SK-N-SH (cell line): Measurements from ENCODE around the gene TOR1AIP1. TPM values are rescaled to one million over a fixed set of nuclear protein-coding genes. Genes with fewer than 3 reads are reported as not detected.

Experiments
- CTCF ChIA-PET: fragments of 300-600, 350-600 bp; formaldehyde crosslinking; extraction: SDS; loops from one replicate; lab custom pipeline; 2021; lab: Yijun Ruan, JAX
- POLR2A ChIA-PET: fragments of 350-600 bp; sonication (Branson Sonifier 250); formaldehyde crosslinking; extraction: SDS; loops from one replicate; lab custom pipeline; 2020; ENCODE audit warnings: antibody characterized with exemption, inconsistent platforms; lab: Yijun Ruan, JAX
- DNase-seq: peaks from one replicate; pipeline ENCODE4 v3.0.0; 2012
- H2AFZ ChIP-seq: fragments of 200-600 bp; sonication (generic); 2 replicates; pipeline ENCODE4 v1.8.1; 2016; ENCODE audit warnings: antibody characterized with exemption, mild to moderate bottlenecking, low read depth
- H3F3A ChIP-seq: fragments of 200-600 bp; sonication (generic); replicated peaks from 2 replicates; pipeline ENCODE3; 2016; ENCODE audit warnings: antibody characterized with exemption, mild to moderate bottlenecking; ENCODE audit not compliant: insufficient read depth
- H3K27ac ChIP-seq, 2 experiments: fragments of 200-500 bp in 1 of 2; fragments of 200-600 bp in 1 of 2; sonication (Bioruptor generic) in 1 of 2; sonication (generic), shearing (Covaris generic) in 1 of 2; 2 replicates each; pipeline versions ENCODE4 v1.5.1 to v1.6.1; 2014 to 2016; ENCODE audit warnings: low read depth in 2 of 2, inconsistent platforms in 1 of 2, low read length in 1 of 2, mild to moderate bottlenecking in 1 of 2, mixed read lengths in 1 of 2
- H3K27me3 ChIP-seq: fragments of 200-600 bp; sonication (generic), shearing (Covaris generic); 2 replicates; pipeline ENCODE4 v1.6.1; 2016; ENCODE audit warnings: mixed run types; ENCODE audit not compliant: insufficient read depth
- H3K36me3 ChIP-seq, 2 experiments: fragments of 200-500 bp in 1 of 2; fragments of 200-600 bp in 1 of 2; sonication (Bioruptor generic) in 1 of 2; sonication (generic) in 1 of 2; replicated peaks in 1 of 2; 2 replicates each; pipeline versions ENCODE3 to v1.5.1; 2014 to 2016; ENCODE audit warnings: low read length in 1 of 2, mild to moderate bottlenecking in 1 of 2; ENCODE audit not compliant: insufficient read depth in 2 of 2, control insufficient read depth in 1 of 2
- H3K4me1 ChIP-seq, 2 experiments: fragments of 200-500 bp in 1 of 2; fragments of 200-600 bp in 1 of 2; sonication (Bioruptor generic) in 1 of 2; sonication (generic), shearing (Covaris generic) in 1 of 2; 2 replicates each; pipeline versions ENCODE4 v1.5.1 to v1.6.1; 2014 to 2016; ENCODE audit warnings: low read depth in 1 of 2, low read length in 1 of 2, mixed run types in 1 of 2; ENCODE audit not compliant: insufficient read depth in 2 of 2, control insufficient read depth in 1 of 2
- H3K4me2 ChIP-seq: fragments of 200-600 bp; sonication (generic), shearing (Covaris generic); 2 replicates; pipeline ENCODE4 v1.6.1; 2017; ENCODE audit warnings: mixed run types
- H3K4me3 ChIP-seq, 2 experiments: fragments of 200-500 bp in 1 of 2; fragments of 200-600 bp in 1 of 2; sonication (Bioruptor generic) in 1 of 2; sonication (generic), shearing (Covaris generic) in 1 of 2; 2 replicates each; pipeline versions ENCODE4 v1.5.1 to v1.8.1; 2014 to 2016; ENCODE audit warnings: low read depth in 2 of 2, inconsistent platforms in 1 of 2, low read length in 1 of 2, mild to moderate bottlenecking in 1 of 2, mixed read lengths in 1 of 2, moderate library complexity in 1 of 2
- H3K79me2 ChIP-seq: fragments of 200-600 bp; sonication (generic); 2 replicates; pipeline ENCODE4 v1.8.1; 2017; ENCODE audit warnings: mild to moderate bottlenecking; ENCODE audit not compliant: insufficient read depth
- H3K9ac ChIP-seq: fragments of 200-600 bp; sonication (generic); 2 replicates; pipeline ENCODE4 v1.6.1; 2017; ENCODE audit warnings: mixed run types
- H3K9me2 ChIP-seq: fragments of 200-600 bp; sonication (generic); 2 replicates; pipeline ENCODE4 v1.6.1; 2017; ENCODE audit warnings: mixed run types
- H3K9me3 ChIP-seq: fragments of 200-600 bp; sonication (generic); 2 replicates; pipeline ENCODE4 v1.6.1; 2017; ENCODE audit warnings: mixed run types, mild to moderate bottlenecking, moderate library complexity
- H4K20me1 ChIP-seq: fragments of 200-600 bp; sonication (generic); 2 replicates; pipeline ENCODE4 v1.6.1; 2017; ENCODE audit warnings: mild to moderate bottlenecking, mixed run types; ENCODE audit not compliant: insufficient read depth
- CHD2 ChIP-seq: fragments of 150-350 bp; IDR thresholded peaks from 2 replicates; pipeline ENCODE4 v1.6.1; 2018; ENCODE audit warnings: low read length; ENCODE audit not compliant: partially characterized antibody
- ELF1 ChIP-seq: IDR thresholded peaks from 2 replicates; pipeline ENCODE4 v1.4.0; 2012
- EP300 ChIP-seq, 2 experiments: IDR thresholded peaks; 2 replicates each; pipeline versions ENCODE4 v1.4.0 to v1.6.1; 2012; ENCODE audit warnings: borderline replicate concordance in 1 of 2, low read depth in 1 of 2, low read length in 1 of 2
- EZH2phosphoT487 ChIP-seq: fragments of 200-600 bp; sonication (generic); IDR thresholded peaks from 2 replicates; pipeline ENCODE4 v1.6.1; 2017; ENCODE audit warnings: low read depth, mixed run types, mild to moderate bottlenecking, antibody characterized with exemption, moderate library complexity, borderline replicate concordance
- FOSL2 ChIP-seq: IDR thresholded peaks from 2 replicates; pipeline ENCODE4 v1.4.0; 2012; ENCODE audit warnings: low read depth, mild to moderate bottlenecking, moderate library complexity, borderline replicate concordance
- FOXJ3 ChIP-seq: sonication (generic); formaldehyde crosslinking; IDR thresholded peaks from 2 replicates; pipeline ENCODE4 v1.5.1; 2020; ENCODE audit warnings: mild to moderate bottlenecking, missing genetic modification reagents
- FOXM1 ChIP-seq: IDR thresholded peaks from 2 replicates; pipeline ENCODE4 v1.4.0; 2012; ENCODE audit warnings: low read depth, mild to moderate bottlenecking
- JUND ChIP-seq: IDR thresholded peaks from 2 replicates; pipeline ENCODE4 v1.4.0; 2012
- MAX ChIP-seq: IDR thresholded peaks from 2 replicates; pipeline ENCODE4 v1.4.0; 2012; ENCODE audit warnings: low read depth
- NFIC ChIP-seq: IDR thresholded peaks from 2 replicates; pipeline ENCODE4 v1.4.0; 2012; ENCODE audit warnings: borderline replicate concordance
- POLR2AphosphoS5 ChIP-seq: IDR thresholded peaks from 2 replicates; pipeline ENCODE4 v1.6.1; 2012; ENCODE audit warnings: low read depth, low read length
- RCOR1 ChIP-seq: fragments of 150-350 bp; IDR thresholded peaks from 2 replicates; pipeline ENCODE4 v1.6.1; 2017; ENCODE audit warnings: antibody characterized with exemption, low read length
- REST ChIP-seq: IDR thresholded peaks from 2 replicates; pipeline ENCODE4 v1.6.1; 2012; ENCODE audit warnings: mild to moderate bottlenecking, low read depth, low read length, moderate library complexity
- RFX5 ChIP-seq: IDR thresholded peaks from 2 replicates; pipeline ENCODE4 v1.6.1; 2012; ENCODE audit warnings: mild to moderate bottlenecking, improper control_type of control experiment, low read length
- RXRA ChIP-seq: IDR thresholded peaks from 2 replicates; pipeline ENCODE4 v1.4.0; 2012; ENCODE audit warnings: low read depth, mild to moderate bottlenecking, borderline replicate concordance
- SMC3 ChIP-seq: IDR thresholded peaks from 2 replicates; pipeline ENCODE4 v1.6.1; 2012; ENCODE audit warnings: low read depth, low read length, improper control_type of control experiment
- TEAD4 ChIP-seq: IDR thresholded peaks from 2 replicates; pipeline ENCODE4 v1.4.0; 2012; ENCODE audit warnings: mild to moderate bottlenecking, borderline replicate concordance; ENCODE audit not compliant: insufficient read depth
- WGBS: methylation state at CpG from one replicate; pipeline ENCODE4 v1.1.6; 2017; ENCODE audit warnings: low lambda C conversion rate; 5-methylcytosine and 5-hydroxymethylcytosine counted together
- polyA plus RNA-seq, 3 experiments: library from polyadenylated mRNA; depleted of rRNA; stranded (reverse); fragments of >200 nt; gene quantifications; 2 replicates each; pipeline ENCODE4 v1.2.3, GENCODE V29; 2012
- TF ChIP-seq, protein P1 (sequence below): fragments of 150-350 bp; IDR thresholded peaks from 2 replicates; pipeline ENCODE4 v1.6.1; 2016; ENCODE audit warnings: mild to moderate bottlenecking, low read depth, low read length
- TF ChIP-seq, protein P2 (sequence below): IDR thresholded peaks from 2 replicates; pipeline ENCODE4; 2012
- TF ChIP-seq, protein P3 (sequence below): fragments of 150-350 bp; IDR thresholded peaks from 2 replicates; pipeline ENCODE4 v1.6.1; 2017; ENCODE audit warnings: antibody characterized with exemption, low read length, low read depth, borderline replicate concordance

TOR1AIP1 gene
- polyA plus RNA-seq, 1 of the 3 experiments (the other 2 are of a cell fraction): 11.8 TPM

DNA sequence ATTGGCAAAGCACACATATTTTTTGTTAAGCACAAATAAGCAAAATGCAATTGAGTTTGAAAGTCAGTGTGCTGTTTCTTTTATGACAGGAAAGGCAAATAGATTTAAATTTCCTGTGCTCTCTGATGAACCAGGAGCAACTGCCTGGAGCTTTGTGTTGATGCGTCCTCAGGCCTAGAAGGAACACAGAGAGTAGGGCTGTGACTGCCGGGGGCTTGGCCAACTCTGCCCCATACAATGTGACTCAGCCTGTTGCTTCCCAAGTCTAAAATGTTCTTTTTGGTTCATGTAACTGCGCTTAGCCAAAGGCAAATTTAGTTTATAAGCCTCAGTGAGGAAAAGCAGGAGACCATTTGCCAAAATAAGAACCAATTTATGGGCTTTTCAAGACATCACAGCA lies 42.0 kb upstream of the TOR1AIP1 start:
- no peak overlapping the region for H3K4me3 ChIP-seq
- TF ChIP-seq NFIC (no peak), MAX (no peak), JUND (no peak), CHD2 (no peak), SMC3 (no peak), FOXJ3 (no peak), EP300 (IDR thresholded peaks at IDR 0.05; ENCODE audit: borderline replicate concordance in 1 of 2, low read depth in 1 of 2, low read length in 1 of 2) (no peak), EZH2phosphoT487 (no peak), RXRA (no peak), FOSL2 (no peak), RFX5 (no peak), REST (no peak), POLR2AphosphoS5 (no peak), TEAD4 (no peak), FOXM1 (no peak), ELF1 (no peak), RCOR1 (no peak)
- TF ChIP-seq, protein P1, sequence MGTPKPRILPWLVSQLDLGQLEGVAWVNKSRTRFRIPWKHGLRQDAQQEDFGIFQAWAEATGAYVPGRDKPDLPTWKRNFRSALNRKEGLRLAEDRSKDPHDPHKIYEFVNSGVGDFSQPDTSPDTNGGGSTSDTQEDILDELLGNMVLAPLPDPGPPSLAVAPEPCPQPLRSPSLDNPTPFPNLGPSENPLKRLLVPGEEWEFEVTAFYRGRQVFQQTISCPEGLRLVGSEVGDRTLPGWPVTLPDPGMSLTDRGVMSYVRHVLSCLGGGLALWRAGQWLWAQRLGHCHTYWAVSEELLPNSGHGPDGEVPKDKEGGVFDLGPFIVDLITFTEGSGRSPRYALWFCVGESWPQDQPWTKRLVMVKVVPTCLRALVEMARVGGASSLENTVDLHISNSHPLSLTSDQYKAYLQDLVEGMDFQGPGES: no peak
- TF ChIP-seq, protein P2, sequence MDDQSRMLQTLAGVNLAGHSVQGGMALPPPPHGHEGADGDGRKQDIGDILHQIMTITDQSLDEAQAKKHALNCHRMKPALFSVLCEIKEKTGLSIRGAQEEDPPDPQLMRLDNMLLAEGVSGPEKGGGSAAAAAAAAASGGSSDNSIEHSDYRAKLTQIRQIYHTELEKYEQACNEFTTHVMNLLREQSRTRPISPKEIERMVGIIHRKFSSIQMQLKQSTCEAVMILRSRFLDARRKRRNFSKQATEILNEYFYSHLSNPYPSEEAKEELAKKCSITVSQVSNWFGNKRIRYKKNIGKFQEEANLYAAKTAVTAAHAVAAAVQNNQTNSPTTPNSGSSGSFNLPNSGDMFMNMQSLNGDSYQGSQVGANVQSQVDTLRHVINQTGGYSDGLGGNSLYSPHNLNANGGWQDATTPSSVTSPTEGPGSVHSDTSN: no peak
- TF ChIP-seq, protein P3, sequence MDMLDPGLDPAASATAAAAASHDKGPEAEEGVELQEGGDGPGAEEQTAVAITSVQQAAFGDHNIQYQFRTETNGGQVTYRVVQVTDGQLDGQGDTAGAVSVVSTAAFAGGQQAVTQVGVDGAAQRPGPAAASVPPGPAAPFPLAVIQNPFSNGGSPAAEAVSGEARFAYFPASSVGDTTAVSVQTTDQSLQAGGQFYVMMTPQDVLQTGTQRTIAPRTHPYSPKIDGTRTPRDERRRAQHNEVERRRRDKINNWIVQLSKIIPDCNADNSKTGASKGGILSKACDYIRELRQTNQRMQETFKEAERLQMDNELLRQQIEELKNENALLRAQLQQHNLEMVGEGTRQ: no peak
- TF ChIP-seq, all 33 proteins: peak for 0
- ChIA-PET CTCF (interaction anchor here (1.4 to 2.1 kb wide), 2 partner anchors 25 to 30 kb away, joined by 3 to 8 read pairs; no protein-coding TSS in a partner anchor), POLR2A (no interaction called here)
- Histone ChIP-seq H3K9me3 (no peaks in the 10 kb centered on the region), H3K27ac (no peak overlapping the region), H3K79me2 (peaks cover 13% of the 10 kb centered on the region; the same call in 1 of the 2 replicates), H3K4me1 (peaks cover 0 to 5% of the 10 kb centered on the region in 2 experiments; a peak in 1 of 4 replicates), H3K9ac (no peak overlapping the region), H3K36me3 (peaks cover 25 to 41% of the 10 kb centered on the region in 2 experiments), H3F3A (peaks cover 10% of the 10 kb centered on the region), H3K27me3 (no peaks in the 10 kb centered on the region), H4K20me1 (no peaks in the 10 kb centered on the region), H2AFZ (no peak overlapping the region), H3K9me2 (no peaks in the 10 kb centered on the region), H3K4me2 (no peak overlapping the region)
- DNase-seq: no peak
- 91% methylated on average over 3 of the region's 3 CpGs for WGBS
